Measurements from ENCODE around the gene PIAS1.
"Not testable (repeated sequence)": the region's sequence is repeated elsewhere in the genome, so short reads cannot be mapped to it uniquely, and the experiment has no call there.

PIAS1 gene

GRCh38 chr15:68203486-68203885, 149.4 kb downstream of the PIAS1 start:
- DNase-seq (ENCODE audit: low read depth, low spot score) = no peak

- DNase-seq (ENCODE audit: low read depth, low spot score) = no peak
Measured at GRCh38 chr15:68203956-68204355, 149.8 kb downstream of the PIAS1 start.

GRCh38 chr15:68204361-68204760, 150.2 kb downstream of the PIAS1 start:
- no peak for DNase-seq (ENCODE audit: low read depth, low spot score)

- DNase-seq (ENCODE audit: low read depth, low spot score) = no peak
Measured at GRCh38 chr15:68204776-68205557, 150.9 kb downstream of the PIAS1 start, which contains the start of gene CALML4. TSS of gene CALML4 (minus strand) at chr15:68205332. CDS start at chr15:68205247, 85 bp downstream.

- no peak for DNase-seq (ENCODE audit: low read depth, low spot score)
Measured at GRCh38 chr15:68205558-68205944, 151.4 kb downstream of the PIAS1 start.

- DNase-seq (ENCODE audit: low read depth, low spot score) = no peak
Measured at GRCh38 chr15:68205954-68206539, 151.9 kb downstream of the PIAS1 start.

- no peak for DNase-seq (ENCODE audit: low read depth, low spot score)
Measured at GRCh38 chr15:68206711-68207151, 152.6 kb downstream of the PIAS1 start.

- DNase-seq (ENCODE audit: low read depth, low spot score) = no peak
Measured at GRCh38 chr15:68207176-68207935, 153.2 kb downstream of the PIAS1 start.

- DNase-seq (ENCODE audit: low read depth, low spot score) = no peak
Measured at GRCh38 chr15:68208136-68208535, 154.0 kb downstream of the PIAS1 start.

- DNase-seq (ENCODE audit: low read depth, low spot score) = no peak
Measured at GRCh38 chr15:68208636-68209240, 154.6 kb downstream of the PIAS1 start.

GRCh38 chr15:68209272-68209671, 155.2 kb downstream of the PIAS1 start:
- no peak for DNase-seq (ENCODE audit: low read depth, low spot score)

GRCh38 chr15:68209735-68210408, 155.8 kb downstream of the PIAS1 start:
- no peak for DNase-seq (ENCODE audit: low read depth, low spot score)

- no peak for DNase-seq (ENCODE audit: low read depth, low spot score)
Measured at GRCh38 chr15:68210409-68210756, 156.3 kb downstream of the PIAS1 start.

GRCh38 chr15:68210821-68211655, 156.9 kb downstream of the PIAS1 start:
- DNase-seq (ENCODE audit: low read depth, low spot score) = no peak

GRCh38 chr15:68211656-68212320, 157.7 kb downstream of the PIAS1 start:
- DNase-seq (ENCODE audit: low read depth, low spot score) = no peak

GRCh38 chr15:68213491-68213845, 159.4 kb downstream of the PIAS1 start:
- DNase-seq (ENCODE audit: low read depth, low spot score) = not testable (repeated sequence)

GRCh38 chr15:68213991-68214837, 160.1 kb downstream of the PIAS1 start:
- DNase-seq (ENCODE audit: low read depth, low spot score) = no peak

- DNase-seq (ENCODE audit: low read depth, low spot score) = no peak
Measured at GRCh38 chr15:68214838-68215254, 160.7 kb downstream of the PIAS1 start.

GRCh38 chr15:68217341-68217740, 163.2 kb downstream of the PIAS1 start:
- no peak for DNase-seq (ENCODE audit: low read depth, low spot score)

Measured in activated CD4-positive, CD25-positive, alpha-beta regulatory T cell treated with anti-CD3 and anti-CD28 coated beads, Interleukin-2, amount 50 U/mL, for 16 hours (primary cell).